Fibroblast of the aortic adventitia (primary cell): ENCODE measurements around the gene RTRAF. TPM values are rescaled to one million over a fixed set of nuclear protein-coding genes. Genes with fewer than 3 reads are reported as not detected.

Source experiments
- DNase-seq: peaks from one replicate; pipeline ENCODE4 v3.0.0-alpha.2; 2010; ENCODE audit warnings: low read depth
- H3K4me3 ChIP-seq: 2 replicates; pipeline ENCODE4 v1.5.1; 2011; ENCODE audit warnings: low read depth, mild to moderate bottlenecking, control low read depth, low read length, moderate library complexity
- CTCF ChIP-seq: IDR thresholded peaks from 2 replicates; pipeline ENCODE4 v1.5.1; 2011; ENCODE audit warnings: mild to moderate bottlenecking, low read length, control low read depth, inconsistent platforms; ENCODE audit not compliant: insufficient read depth
- total RNA-seq: library from RNA; depleted of rRNA; stranded (reverse); fragments of >200 nt; gene quantifications from 2 replicates; pipeline ENCODE4 v1.2.3, GENCODE V29; 2012; ENCODE audit warnings: low replicate concordance

The RTRAF gene
- total RNA-seq, 1 donor: 98.2 TPM

DNA sequence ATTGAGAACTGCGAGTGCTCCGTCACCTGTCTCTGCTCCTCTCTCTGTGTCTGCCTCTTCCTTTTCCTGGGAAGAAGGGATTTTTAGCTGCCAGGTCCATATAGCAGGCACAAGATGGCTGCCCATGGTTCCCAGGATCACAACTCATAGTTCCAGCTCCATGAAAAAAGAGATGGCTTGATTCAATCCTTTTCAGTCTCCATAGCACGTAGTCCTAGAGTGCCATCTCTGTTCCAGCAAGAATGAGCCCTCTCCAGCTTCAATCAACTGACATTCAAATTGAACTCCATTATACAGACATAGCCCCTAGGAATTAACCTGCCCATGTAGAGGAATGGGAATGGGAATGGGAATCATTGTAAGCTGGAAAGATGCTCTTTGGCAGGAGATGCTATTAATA is 34.7 kb upstream of the RTRAF start:
- no peak for TF ChIP-seq CTCF
- no peak for DNase-seq

DNA sequence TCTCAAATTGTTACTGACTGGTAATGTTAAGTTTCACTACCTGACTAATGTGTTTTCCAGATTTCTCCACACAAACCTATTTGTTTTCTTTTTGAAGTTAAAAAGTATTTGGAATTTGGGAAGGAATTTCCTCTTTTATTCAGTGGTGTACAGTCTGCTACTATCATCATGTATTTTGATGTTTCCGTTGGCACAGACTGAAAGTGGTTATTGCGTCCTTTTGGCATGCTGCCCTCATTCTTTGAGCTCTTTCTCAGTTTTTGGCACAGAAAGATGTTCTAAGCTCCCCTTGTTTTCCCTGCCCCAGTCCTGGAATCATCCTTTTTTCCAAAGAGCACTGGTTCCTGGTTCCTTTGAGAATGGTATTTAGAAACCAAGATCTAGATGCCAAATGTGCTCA is 31.4 kb upstream of the RTRAF start:
- H3K4me3 ChIP-seq: no peak overlapping the region
- peak; percentile 68 for DNase-seq
- TF ChIP-seq CTCF: no peak

More for the DNA sequence above, 34.7 kb upstream of the RTRAF start:
- H3K4me3 ChIP-seq: no peak overlapping the region

DNA sequence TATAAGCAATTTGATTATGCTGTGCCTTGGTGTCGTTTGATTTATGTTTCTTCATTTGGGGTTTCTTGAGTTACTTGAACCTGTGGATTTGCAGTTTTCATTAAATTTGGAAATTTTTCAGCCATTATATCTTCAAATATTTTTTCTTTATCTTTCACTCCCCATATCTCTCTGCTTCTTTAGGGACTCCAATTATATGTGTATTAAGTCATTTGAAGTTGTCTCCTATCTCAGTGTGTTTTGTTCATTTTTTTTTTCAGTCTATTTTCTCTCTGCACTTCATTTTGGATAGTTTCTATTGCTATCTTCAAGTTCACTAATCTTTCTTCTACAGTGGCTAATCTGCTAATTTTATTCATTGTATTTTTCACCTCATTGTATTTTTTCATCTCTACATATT is 29.4 kb upstream of the RTRAF start:
- TF ChIP-seq CTCF: no peak
- no peak for DNase-seq
- H3K4me3 ChIP-seq: no peak overlapping the region

GRCh38 chr14:51960866-51961265 is 28.5 kb upstream of the RTRAF start:
- no peak for DNase-seq
- no peak overlapping the region for H3K4me3 ChIP-seq
- TF ChIP-seq CTCF: no peak

GRCh38 chr14:51962711-51963110 is 26.6 kb upstream of the RTRAF start:
- no peak for DNase-seq
- no peak overlapping the region for H3K4me3 ChIP-seq
- TF ChIP-seq CTCF: no peak

GRCh38 chr14:51963286-51963685 is 26.1 kb upstream of the RTRAF start:
- no peak overlapping the region for H3K4me3 ChIP-seq
- DNase-seq: peak; percentile 45

More at GRCh38 chr14:51963286-51963685, 26.1 kb upstream of the RTRAF start:
- no peak for TF ChIP-seq CTCF
